ENCODE data around the gene CRIP1.

The CRIP1 gene

DNA sequence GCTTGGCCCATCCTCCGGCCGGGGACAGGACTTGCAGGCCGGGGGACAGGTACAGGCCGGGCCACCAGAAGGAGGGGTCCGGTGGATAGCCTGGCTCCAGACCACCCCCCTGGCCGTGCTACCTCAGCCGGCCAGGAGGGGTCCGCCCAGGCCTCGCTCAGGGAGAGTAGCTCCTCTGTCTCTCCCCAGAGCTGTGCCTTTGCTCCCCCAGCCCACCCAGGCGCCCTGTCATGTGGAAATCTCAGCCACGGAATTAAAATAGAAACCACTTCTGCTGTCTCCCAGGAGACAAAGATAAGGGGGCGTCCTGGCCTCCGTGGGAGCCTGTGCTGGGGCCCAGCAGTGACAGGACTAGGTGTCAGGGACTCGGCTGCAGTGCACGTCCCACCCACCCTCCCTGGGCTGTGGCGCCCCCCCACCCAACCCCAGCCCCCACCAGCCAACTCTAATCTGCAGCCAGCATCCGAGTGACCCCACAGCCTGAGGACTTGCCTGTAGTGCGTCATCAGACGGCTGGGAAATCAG is 15.3 kb upstream of the CRIP1 start:
- no peak for DNase-seq

DNA sequence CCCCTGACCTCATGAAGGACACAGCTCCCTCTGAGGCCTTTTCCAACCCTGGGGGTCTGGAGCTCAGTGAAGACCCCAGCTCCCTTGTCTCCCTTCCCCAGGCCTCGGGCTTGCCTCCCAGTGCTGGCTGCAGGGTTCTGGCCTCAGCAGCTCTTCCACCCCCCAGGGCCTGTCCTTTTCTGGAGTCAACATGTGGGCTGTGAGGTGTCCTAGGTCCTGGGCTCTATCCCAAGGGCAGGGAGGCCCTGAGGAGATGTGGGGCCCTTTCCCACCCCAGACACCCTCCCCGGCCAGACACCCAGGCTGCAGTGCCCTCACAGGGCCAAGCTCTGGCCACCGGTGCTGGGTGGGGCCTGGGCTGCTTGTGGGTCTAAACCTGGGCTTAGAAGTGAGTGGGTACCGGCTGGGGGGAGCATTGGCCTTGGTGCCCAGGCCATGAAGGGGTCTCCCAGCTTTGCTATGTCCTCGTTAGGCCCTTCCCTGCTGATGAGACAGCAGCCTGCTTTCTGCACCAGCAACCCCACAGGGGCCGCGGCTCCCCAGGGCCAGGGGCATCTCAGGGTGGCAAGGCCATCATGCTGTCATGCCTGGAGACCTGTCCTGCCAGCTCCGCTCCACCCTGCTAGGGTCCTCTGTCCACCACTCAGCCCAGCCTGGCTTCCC is 14.7 kb upstream of the CRIP1 start:
- DNase-seq = no peak

DNA sequence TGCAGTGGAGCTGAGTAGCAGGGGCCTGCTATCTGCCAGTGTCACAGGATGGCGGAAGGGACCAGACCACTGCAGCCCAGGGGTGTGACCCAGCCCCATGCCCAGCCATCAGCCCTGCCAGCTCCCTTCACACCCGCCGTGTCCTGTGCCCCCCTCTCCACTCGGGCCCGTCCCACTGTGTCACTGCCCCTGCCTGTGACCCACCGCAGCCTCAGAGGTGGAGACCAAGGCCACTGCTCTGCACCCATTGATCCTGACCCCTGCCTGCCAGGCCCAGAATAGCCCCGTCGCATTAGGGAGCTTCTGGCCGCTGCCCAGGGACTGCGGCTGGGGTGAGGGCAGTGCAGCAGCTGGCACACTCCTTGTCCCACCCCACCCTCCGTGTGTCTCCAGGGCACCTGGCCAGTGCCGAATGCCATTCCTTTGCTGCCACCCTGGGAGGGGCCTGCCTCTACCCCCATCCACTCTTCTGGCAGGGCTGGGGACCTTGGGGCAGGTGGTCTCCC is 14.1 kb upstream of the CRIP1 start:
- DNase-seq = no peak

DNA sequence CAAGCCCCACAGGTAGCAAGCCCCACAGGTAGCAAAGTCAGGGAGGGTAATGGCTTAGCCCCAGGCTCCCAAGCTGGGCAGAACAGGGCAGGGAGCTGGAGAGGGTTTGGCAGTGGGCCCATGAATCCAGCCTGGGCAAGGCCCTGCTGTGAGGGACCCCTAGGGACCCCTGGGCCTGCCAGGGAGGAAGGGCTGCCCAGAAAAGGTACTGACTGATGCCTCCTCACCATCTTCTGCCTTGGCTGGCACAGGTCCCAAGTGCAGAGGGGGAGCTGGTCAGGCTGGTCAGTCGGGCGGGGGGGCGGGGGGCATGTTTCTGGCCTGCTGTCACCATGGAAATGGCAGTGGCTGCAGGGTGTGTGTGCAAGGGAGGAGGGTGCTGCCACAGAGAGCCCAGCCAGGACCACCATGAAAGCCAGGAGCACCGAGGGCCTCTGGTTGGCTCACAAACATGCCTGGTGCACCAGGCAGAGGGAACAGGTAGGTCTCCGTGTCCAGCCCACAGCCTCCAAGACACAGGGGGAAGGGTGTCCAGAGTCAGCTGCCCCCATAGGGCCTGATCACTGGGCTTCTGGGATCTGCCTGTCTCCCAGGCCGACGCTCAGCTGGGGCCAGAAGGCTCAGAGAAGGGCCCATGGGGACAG is 13.5 kb upstream of the CRIP1 start:
- no peak for DNase-seq

DNA sequence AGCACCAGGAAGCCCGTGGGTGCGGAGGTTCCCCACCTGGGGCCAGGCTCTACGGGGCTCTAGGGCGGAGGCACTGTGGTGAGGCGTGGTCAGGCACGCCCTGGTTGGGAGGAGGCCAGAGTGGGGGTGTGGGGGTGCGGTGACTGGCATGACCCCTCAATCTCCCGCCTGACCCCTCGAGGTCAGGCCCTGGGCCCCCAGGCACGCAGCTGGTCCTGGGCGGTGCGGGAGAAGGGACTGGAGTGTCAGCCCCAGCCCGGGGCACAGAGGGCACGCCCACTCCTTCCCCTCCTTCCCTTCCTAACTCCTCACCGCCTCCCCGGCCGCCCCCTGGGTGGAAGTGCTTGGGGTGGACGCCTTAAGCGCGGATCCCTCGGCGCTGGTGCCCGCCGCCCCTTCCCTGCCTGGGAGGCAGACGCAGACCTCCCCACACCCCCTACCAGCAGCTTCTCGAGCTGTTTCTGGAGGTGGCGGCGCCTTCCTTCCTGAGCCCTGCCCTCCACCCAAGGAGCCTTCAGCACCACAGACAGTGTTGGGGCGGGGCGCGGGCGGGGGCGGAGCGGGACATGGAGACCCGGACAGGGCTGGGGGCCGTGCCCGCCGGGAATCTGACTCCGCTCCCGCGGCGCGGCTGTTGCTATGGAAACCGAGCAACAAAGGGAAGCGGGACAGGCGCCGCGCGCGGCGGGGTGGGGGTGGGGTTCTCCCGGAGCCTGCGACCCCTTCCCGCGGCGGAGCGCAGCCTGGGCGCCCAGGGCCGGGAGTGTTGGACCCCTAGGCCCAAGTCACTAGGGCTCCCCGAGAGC is 12.8 kb upstream of the CRIP1 start:
- peak; percentile 55 to 70 for DNase-seq

DNA sequence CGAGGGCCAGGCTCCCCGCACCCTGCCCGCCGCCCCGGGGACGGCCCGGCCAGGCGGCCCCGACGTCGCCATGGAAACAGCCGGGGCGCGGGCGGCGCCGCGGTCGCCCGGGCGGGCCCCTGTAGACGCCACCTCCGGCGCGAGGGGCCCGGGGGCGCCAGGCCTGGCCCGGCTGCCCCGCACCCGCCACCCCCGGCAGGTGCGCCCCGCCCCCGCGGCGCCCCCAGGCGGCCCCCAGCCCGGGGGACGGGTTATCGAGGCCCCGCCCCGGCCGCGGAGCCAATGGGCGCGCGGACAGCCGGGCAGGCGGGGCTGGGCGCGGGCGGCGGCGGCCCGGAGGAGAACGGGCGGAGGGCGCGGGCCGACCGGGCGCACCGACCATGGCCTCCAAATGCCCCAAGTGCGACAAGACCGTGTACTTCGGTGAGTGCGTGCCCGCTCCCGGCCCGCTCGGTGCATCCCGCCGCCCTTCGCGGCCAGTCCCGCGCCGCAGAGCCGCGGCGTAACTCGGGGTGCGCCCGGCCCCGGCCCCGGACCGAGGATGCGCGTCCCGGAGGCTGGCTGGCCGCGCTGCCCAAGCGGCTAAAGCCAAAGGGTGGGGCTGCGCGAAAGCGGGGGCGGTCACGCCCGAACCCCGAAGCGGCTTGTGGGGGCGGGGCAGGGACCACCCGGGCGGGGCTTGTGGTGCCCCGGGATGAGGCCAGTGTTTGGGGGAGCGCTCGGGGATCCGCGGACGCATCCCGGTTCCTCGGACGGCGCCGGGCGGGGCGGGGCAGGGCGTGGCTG is 12.0 kb upstream of the CRIP1 start, which contains the start of gene CRIP2:
CRIP2 (plus strand) TSS at position 339 of the 786 bp plus-strand sequence; CDS start at position 381, 42 bp downstream.
- DNase-seq = no peak

DNA sequence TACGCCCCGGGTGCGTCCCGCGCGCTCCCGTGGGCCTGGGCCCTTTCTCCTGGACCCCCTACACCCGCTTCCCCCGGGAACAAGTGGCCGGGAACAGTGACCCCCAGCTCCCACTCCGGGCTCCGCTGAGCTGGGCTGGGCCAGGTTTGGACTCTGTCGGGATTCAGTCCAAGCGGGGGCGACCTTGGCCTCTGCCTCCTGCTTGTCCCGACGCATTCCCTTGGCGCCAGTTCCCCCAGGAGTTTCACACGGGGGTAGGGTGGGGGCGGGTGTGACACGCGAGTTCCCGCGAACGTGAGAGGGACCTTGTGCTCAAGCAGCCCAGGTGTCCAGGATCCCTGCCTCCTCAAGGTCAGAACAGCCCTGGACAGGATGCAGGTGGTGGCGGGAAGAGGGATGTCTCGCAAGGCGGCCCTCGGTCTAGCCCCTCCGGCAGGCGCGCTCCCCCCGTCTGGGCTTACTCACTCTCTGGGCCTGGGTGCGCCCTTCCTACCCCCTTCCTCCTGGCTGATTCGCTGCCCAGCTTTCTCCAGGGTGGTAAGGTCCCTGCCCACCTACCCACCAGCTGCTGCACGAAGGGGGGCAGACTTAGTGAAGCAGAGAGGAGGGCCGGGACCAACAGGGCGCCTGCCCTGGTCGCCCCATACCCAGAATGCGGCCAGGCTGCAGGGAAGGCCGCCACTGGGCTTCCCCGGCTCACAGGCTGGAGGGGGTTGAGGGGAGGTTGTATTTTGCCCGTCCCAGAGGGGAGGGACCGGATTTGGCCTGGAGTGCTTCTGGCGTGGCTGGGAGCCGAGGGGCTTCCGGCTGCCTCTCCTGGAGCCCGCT is 11.2 kb upstream of the CRIP1 start:
- DNase-seq = no peak

DNA sequence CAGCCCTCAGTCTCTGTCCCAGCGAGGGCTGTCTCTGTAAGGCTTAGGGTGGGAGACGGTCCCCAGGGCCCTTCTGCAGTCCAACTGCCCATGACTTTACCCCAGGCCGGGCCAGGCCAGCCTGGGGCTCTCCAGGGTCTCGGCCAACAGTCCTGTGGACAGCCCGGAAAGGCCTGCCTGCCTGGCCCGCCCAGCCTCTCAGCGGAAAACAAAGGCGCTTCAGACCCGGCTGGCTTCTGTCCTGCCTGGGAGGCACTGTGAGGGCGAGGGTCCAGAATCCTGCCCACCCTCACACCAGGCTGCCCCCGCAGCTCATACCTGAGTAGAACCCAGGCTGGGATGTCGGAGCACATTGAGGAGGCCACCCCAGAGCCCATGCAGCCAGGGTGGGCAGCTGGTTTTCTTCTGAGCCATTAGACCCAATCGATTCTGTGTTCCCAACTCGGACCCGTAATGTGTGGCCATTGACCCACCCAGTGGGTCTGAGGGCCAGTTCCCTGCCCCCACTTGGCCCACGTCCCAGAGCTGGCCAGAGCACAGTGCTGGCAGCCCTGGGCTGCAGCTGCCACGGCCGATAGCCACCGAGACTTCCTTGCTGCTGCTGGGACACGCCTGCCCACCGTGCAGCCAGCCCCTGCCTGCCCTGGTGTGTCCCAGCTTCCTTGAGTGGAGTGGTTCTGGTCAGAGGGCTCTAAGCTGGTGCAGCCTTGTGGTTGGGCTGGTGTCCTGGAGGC is 10.4 kb upstream of the CRIP1 start:
- DNase-seq = no peak

DNA sequence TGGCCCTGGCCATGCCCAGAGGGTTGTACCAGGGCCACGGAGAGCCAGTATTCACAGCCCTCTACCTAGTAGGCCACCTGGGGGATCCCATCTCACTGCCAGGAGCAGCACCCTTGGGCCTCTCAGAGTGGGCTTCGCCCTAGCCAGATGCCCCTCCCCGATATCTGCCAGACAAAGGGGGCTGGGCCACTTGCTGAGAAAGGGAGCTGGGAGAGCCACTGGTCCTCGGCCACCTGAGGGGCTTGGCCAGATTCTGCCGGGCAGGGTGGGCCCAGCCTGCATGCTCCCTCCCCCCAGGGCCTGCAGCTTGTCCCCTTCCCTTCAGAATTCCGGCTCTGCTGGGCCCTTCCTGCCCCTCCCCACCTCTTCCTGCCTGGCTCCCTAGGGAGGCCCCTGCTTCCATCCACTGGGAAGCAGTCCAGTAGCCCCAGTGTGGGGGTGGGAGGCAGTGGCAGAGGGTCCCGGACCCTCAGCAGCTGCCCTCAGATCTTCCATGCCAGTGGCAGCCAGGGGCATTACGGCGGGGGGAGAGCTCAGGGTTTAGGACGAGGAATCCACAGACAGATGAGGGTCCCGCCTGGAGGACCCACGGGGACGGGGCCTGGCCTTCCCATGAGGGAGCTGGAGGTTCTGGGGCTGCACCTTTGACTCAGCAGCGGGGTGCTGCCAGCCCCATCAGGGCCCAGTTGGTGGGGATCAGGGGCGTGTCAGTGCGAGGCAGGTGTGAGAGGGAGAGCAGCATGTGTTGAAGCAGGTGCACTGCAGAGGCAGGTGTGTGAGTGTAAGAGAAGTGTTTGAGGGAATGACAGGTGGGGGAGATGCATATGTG is 9.6 kb upstream of the CRIP1 start:
- no peak for DNase-seq

DNA sequence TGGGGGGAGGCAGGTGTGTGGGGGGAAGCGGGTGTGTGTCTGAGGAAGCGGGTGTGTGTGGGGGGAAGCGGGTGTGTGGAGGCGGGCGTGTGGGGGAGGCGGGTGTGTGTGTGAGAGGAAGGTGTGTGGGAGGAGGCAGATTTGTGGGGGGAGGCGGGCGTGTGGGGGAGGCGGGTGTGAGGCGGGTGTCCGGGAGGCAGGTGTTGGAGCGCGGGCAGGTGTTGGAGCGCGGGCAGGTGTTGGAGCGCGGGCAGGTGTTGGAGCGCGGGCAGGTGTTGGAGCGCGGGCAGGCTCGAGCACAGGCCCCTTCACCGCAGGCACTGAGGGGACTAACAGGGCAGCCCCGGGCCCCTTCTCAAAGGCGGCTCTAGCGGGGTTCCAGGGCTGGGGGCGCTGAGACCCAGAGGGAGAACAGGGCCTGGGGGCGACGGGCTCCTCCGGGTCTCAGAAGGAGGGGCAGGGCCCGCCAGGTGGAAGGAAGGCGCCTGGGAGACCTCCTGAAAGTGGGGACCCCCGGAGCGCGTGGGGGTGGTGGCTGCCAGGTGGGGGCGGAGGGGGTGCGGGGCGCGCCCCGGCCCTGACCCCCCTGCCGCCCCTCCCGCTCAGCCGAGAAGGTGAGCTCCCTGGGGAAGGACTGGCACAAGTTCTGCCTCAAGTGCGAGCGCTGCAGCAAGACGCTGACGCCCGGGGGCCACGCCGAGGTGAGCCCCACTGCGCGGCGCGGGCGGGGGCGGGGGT is 8.9 kb upstream of the CRIP1 start:
- DNase-seq = no peak

DNA sequence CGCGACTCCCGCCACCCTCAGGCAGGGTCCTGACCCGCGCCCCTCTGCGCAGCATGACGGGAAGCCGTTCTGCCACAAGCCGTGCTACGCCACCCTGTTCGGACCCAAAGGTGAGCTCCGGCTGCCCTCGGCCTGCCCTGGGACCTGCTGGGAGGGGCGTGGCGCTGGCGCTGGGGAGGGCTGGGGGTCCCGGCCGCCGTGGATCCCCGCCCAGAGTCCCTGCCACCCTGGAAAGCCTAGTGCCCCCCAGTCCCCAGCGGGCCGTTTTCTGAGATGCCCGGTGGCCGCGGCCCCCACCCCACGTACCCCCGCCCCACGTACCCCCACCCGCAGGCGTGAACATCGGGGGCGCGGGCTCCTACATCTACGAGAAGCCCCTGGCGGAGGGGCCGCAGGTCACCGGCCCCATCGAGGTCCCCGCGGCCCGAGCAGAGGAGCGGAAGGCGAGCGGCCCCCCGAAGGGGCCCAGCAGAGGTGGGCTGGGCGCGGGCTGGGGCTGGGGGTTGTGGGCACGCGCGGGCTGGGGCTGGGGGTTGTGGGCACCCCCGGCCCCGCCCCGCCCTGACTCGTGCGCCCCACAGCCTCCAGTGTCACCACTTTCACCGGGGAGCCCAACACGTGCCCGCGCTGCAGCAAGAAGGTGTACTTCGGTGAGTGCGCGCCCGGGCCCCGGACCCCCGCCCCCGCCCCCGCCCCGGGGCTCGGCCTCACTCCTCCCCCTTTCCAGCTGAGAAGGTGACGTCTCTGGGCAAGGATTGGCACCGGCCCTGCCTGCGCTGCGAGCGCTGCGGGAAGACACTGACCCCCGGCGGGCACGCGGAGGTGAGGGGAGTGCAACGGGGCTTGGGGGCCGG is 8.1 kb upstream of the CRIP1 start:
- no peak for DNase-seq

DNA sequence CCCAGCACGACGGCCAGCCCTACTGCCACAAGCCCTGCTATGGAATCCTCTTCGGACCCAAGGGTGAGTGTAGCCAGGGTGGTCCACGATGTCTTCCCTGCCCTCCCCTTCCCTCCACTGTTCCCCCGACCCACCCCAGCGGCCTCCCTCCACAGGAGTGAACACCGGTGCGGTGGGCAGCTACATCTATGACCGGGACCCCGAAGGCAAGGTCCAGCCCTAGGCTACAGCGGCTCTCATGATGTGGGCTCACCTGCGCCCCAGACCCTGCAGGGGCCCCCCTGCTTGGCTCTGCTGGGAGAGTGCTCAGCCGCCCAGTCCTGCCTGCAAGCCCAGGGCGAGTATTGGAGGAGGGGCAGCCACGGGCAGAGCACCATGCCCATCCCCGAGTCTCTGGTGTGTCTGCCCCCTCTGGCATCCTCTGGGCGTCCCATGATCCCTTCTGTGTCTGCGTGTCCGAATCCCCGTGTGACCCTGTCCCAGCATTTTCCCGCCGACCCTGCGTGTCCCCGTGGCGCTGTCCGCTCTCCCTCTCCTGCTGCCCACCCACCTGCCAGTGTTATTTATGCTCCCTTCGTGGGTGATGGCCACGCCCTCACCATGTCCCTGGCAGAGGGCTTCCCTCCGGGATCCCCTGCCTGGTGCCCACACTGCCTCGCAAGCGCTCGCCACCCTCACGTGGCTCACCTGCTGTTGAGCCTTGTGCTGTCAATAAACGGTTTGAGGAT is 7.1 kb upstream of the CRIP1 start:
- DNase-seq = no peak

DNA sequence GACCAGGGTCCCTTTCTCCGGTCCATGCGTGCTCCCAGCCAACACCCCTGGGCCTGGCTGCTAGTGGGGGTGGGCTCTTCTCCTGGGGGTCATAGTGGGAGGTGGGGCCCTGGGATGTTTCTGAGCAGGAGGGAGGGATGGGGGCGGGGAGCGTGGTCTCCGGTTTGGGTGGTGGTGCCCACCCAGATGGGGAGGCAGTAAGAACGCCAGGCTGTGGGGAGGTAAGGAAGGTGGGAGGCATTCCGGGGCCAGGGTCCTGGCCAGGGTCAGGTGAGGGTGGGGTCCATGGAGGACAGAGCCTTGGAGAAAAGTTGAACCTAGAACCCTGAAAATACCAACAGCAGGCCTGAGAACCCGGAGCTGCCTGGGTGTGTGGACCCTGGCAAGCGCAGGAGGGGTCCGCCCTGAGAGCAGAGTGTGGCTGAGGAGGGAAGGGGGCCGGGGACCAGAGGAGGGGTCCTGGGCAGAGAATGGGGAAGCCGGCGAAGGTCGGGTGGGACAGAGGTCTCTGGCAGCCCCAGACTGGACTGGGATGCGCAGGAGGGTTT is 6.4 kb upstream of the CRIP1 start:
- DNase-seq = no peak

DNA sequence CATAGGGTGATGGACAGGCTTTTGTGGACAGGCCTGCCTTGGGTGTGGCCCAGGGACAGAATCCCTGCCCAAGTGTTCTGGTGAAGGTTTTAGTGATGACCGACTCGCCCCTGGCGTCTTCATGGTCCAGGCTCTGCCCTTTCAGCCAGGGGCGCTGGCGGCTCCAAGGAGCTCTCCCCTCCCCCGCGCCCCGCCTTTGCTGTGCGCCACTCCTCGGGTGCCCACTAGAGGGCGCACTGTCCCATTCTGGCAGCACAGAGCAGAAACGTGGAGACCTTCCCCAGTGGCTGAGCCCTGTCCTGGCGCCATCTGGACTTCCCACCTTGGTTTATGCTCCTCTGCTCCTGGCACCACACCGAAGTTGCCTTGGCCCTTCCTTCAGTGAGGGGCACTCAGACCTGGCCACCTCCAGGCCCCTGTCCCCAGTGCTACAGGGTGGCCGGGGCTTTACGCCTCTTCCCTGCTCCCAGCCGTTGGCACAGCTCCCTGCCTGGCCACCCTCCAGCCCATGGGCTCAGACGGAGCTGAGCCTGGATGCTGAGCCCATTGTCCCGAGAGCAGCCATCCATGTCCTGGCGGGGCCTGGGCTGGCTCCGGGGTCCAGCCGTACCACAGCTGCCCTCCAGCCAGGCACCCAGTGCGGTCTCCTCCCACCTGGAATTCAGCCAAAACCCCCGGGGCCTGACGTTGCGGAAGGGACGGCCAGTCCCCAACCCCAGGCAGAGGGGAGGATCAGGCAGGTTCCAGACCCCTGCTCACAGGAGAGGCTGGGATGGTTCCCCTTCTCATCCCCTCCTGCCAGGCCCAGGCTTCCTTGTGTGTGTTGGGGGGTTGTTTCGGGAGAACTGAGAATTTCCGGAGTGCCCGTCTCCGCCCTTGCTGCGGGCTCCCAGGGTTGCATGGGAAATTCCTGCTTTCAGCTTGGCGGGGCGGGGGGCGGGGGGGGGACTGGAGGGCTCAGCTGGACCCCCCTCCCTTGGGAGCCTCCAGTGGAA is 5.6 kb upstream of the CRIP1 start:
- DNase-seq = peak; percentile 71 to 93

DNA sequence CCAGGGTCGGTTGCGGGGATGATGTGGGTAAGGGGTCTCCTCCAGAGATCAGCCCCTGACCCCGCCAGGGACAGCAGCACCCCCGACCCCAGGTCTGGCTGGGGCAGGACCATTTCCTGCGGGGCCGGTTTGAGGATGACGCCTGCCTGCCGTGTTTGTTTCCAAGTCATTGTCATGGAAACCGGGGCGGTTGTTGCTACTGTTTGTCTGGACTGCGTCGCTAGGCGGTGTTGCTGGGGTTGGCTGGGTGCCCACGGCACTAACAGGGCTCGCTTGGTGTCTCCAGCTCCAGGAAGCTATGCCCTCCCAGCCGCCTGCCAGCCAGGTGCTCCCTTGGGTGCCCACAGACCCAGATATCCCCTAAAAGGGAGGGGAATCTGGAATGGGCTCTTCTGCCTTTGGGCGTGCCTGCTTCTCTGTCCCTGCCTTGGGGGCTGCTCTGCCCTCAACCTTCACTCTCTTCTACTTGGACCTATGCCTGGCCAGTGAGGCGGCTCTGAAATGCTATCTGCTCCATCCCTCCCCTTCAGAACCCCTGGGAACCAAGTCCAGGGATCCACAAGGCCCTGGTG is 4.7 kb upstream of the CRIP1 start:
- peak; percentile 91 to 93 for DNase-seq

All from bone marrow (tissue), 2 donors.